Uterus (tissue), 4 donors: ENCODE measurements around the gene ZNF107. TPM values are rescaled to one million over a fixed set of nuclear protein-coding genes. Genes with fewer than 3 reads are reported as not detected.
"Not testable (repeated sequence)": the region's sequence is repeated elsewhere in the genome, so short reads cannot be mapped to it uniquely, and the experiment has no call there.

Source experiments
- DNase-seq, 2 donors: peaks; one replicate each; pipeline ENCODE4 v3.0.0-alpha.2; 2019 to 2020
- H3K27ac ChIP-seq, 2 donors: fragments of 200-600 bp; sonication (generic); 1 replicate in 1 of 2; 2 replicates in 1 of 2; pipeline ENCODE4 v1.5.1; 2016 to 2018
- H3K27me3 ChIP-seq, 2 donors: fragments of 200-600 bp; sonication (generic); one replicate each; pipeline ENCODE4 v1.5.1; 2018 to 2019; ENCODE audit warnings: control low read depth in 1 of 2
- H3K36me3 ChIP-seq, 2 donors: fragments of 200-600 bp; sonication (generic); one replicate each; pipeline ENCODE4 v1.5.1; 2019; ENCODE audit warnings: control low read depth in 1 of 2
- H3K4me1 ChIP-seq, 2 donors: fragments of 200-600 bp; sonication (generic); one replicate each; pipeline ENCODE4 v1.5.1; 2018 to 2019; ENCODE audit warnings: control low read depth in 1 of 2
- H3K4me3 ChIP-seq, 2 donors: fragments of 200-600 bp; sonication (generic); 1 replicate in 1 of 2; 2 replicates in 1 of 2; pipeline ENCODE4 v1.5.1; 2018 to 2019; ENCODE audit warnings: mild to moderate bottlenecking in 1 of 2
- H3K9me3 ChIP-seq, 2 donors: fragments of 200-600 bp; sonication (generic); one replicate each; pipeline ENCODE4 v1.5.1; 2019; ENCODE audit warnings: control low read depth in 1 of 2
- POLR2A ChIP-seq, 2 donors: fragments of 450-650 bp; IDR thresholded peaks; one replicate each; pipeline ENCODE4 v1.6.1; 2016; ENCODE audit warnings: antibody characterized with exemption in 2 of 2, mild to moderate bottlenecking in 1 of 2, moderate library complexity in 1 of 2
- intact Hi-C: fragments of 100-400 bp; cut with DNase I; formaldehyde crosslinking; loops from one replicate; pipeline ENCODE4 v1.15.1; 2023; ENCODE audit warnings: low total_unique reads
- total RNA-seq, 4 donors: library from RNA; depleted of rRNA in 3 of 4; stranded (reverse); fragments of >200 nt in 3 of 4; gene quantifications; one replicate each; pipeline versions ENCODE4 v1.1.0 to v1.2.4, GENCODE V29; 2014 to 2023
- TF ChIP-seq, protein P1 (sequence below), 4 experiments: fragments of 200-600 bp in 2 of 4; fragments of 450-650 bp in 2 of 4; sonication (generic) in 2 of 4; IDR thresholded peaks; one replicate each; pipeline ENCODE4 v1.5.1; 2016 to 2019; ENCODE audit warnings: antibody characterized with exemption in 4 of 4, mild to moderate bottlenecking in 2 of 4, moderate library complexity in 1 of 4
- donor health status: DM: yes; HTN: yes; CAD: no.

ZNF107 gene
- total RNA-seq, 4 donors from 2014 or later: 1.8 to 17.1 (median 7.2) TPM

DNA sequence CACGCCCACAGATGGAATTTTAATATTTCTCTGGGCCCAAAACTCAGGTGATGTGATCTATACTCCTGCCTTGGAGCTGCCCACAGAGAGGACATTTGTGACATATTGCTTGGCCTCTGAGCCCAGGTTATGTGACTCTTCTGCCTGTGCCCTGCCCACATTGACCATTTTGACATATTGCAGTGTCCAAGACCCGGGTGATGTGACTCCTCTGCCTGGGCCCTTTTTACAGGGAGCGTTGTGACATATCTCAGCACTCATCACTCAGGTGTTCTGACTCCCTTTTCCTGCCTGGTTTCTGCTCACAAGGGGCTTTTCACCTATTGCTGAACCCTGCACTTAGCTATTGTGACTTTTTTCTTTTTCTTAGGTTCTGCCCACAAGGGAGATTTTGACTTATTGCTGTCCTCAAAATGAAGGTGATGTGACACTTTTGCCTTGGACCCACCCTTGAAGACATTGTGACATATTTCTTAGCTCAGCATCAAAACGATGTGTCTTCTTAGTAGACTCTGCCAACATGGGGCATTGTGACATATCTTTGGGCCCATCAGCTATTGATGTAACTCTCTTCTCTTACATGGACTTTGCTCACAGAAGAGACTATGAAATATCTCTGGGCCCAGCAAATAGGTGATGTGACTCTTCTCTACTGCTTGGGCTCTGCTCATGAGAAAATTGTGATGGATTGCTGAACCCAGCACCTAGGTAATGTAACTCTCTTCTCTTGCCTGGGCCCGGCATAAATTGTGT, 11.0 kb upstream of the ZNF107 start:
- no peaks in the 10 kb centered on the region for H3K4me1 ChIP-seq
- no peaks in the 10 kb centered on the region for H3K27me3 ChIP-seq
- H3K27ac ChIP-seq: no peak overlapping the region
- intact Hi-C loops: no loop called here
- no peak for TF ChIP-seq POLR2A (IDR thresholded peaks at IDR 0.05)
- TF ChIP-seq, protein P1, sequence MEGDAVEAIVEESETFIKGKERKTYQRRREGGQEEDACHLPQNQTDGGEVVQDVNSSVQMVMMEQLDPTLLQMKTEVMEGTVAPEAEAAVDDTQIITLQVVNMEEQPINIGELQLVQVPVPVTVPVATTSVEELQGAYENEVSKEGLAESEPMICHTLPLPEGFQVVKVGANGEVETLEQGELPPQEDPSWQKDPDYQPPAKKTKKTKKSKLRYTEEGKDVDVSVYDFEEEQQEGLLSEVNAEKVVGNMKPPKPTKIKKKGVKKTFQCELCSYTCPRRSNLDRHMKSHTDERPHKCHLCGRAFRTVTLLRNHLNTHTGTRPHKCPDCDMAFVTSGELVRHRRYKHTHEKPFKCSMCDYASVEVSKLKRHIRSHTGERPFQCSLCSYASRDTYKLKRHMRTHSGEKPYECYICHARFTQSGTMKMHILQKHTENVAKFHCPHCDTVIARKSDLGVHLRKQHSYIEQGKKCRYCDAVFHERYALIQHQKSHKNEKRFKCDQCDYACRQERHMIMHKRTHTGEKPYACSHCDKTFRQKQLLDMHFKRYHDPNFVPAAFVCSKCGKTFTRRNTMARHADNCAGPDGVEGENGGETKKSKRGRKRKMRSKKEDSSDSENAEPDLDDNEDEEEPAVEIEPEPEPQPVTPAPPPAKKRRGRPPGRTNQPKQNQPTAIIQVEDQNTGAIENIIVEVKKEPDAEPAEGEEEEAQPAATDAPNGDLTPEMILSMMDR (IDR thresholded peaks at IDR 0.05): no peak
- no peaks in the 10 kb centered on the region for H3K36me3 ChIP-seq
- no peaks in the 10 kb centered on the region for H3K9me3 ChIP-seq
- no peak for DNase-seq
- no peak overlapping the region for H3K4me3 ChIP-seq

DNA sequence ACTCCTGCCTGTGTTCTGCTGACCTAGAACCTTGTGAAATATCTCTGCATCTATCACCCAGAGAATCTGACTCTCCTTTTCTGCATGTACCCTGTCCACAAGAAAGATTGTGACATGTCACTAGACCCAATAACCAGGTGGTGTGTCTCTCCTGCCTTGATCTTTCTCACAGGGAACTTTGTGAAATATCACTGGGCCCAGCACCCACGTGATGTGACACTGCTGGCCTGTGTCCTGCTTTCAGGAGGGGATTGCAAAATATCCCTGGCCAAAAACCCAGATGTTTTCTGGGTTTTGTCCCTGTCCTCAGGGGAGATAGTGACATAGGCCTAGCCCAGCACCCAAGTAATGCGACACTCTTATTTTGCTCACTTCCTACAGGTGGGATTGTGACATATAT, 10.1 kb upstream of the ZNF107 start:
- H3K9me3 ChIP-seq: no peaks in the 10 kb centered on the region
- no peak overlapping the region for H3K27ac ChIP-seq
- H3K4me1 ChIP-seq: no peaks in the 10 kb centered on the region
- no peak for DNase-seq
- TF ChIP-seq, protein P1 (IDR thresholded peaks at IDR 0.05): no peak
- no peak for TF ChIP-seq POLR2A (IDR thresholded peaks at IDR 0.05)
- intact Hi-C loops: no loop called here
- no peaks in the 10 kb centered on the region for H3K36me3 ChIP-seq
- no peak overlapping the region for H3K4me3 ChIP-seq
- H3K27me3 ChIP-seq: no peaks in the 10 kb centered on the region

DNA sequence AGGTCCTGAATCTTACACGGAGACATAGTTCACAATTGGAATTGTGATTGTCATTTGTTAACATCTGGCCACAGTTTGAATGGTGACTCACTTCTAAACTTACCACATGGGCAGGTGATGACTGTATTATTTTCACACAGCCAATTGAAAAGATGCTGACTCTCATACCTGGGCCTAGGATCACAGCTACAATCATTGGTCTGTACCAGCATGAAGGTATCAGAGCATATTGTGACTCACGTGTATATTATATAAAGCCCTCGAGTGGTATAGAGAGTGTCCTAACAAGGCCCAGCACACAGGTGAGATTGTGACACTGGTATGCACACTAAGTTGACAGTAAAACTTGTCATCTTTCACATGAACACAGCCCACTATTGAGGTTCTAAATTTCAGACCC, 9.4 kb upstream of the ZNF107 start:
- H3K27me3 ChIP-seq: no peaks in the 10 kb centered on the region
- no peaks in the 10 kb centered on the region for H3K36me3 ChIP-seq
- intact Hi-C loops: no loop called here
- H3K4me1 ChIP-seq: no peaks in the 10 kb centered on the region
- H3K27ac ChIP-seq: no peak overlapping the region
- no peaks in the 10 kb centered on the region for H3K9me3 ChIP-seq
- no peak for DNase-seq
- TF ChIP-seq, protein P1 (IDR thresholded peaks at IDR 0.05): no peak
- TF ChIP-seq POLR2A (IDR thresholded peaks at IDR 0.05): no peak
- no peak overlapping the region for H3K4me3 ChIP-seq

DNA sequence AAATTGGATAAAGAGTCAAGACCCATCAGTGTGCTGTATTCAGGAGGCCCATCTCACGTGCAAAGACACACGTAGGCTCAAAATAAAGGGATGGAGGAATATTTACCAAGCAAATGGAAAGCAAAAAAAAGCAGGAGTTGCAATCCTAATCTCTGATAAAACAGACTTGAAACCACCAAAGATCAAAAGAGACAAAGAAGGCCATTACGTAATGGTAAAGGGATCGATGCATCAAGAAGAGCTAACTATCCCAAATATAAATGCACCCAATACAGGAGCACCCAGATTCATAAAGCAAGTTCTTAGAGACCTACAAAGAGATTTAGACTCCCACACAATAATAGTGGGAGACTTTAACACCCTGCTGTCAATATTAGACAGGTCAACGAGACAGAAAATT, 3.8 kb upstream of the ZNF107 start:
- H3K27ac ChIP-seq, H3K9me3 ChIP-seq, intact Hi-C loops, H3K4me3 ChIP-seq, DNase-seq, H3K27me3 ChIP-seq, H3K36me3 ChIP-seq, H3K4me1 ChIP-seq: not testable (repeated sequence)

DNA sequence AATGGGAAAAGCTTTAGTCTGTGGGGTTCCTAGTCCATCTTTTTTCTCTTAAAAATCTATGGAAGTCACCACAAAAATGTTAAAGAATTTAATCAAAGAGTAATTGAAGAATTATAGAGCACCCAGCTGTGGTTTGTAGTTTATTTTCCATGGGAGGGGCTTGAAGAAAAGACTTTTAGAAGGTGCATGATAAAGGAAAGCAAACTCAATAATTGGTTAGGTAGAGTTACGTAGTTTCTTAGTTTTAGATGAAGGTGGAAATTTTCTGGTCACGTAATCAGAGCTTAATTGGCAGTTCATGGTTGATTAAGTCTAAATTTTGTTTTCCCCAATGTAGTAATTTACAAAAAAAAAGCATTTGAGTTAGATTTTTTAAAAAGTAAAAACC, 724 bp downstream of the ZNF107 start:
- Histone ChIP-seq H3K27me3 (no peaks in the 10 kb centered on the region), H3K9me3 (no peaks in the 10 kb centered on the region), H3K36me3 (no peaks in the 10 kb centered on the region), H3K27ac (peak overlapping the region; percentile 79 to 82), H3K4me3 (peak overlapping the region; percentile 61 to 76), H3K4me1 (no peaks in the 10 kb centered on the region)
- no peak for DNase-seq
- TF ChIP-seq POLR2A (IDR thresholded peaks at IDR 0.05): no peak
- TF ChIP-seq, protein P1 (IDR thresholded peaks at IDR 0.05): no peak
- intact Hi-C loops: no loop called here
